Lower leg skin (tissue), 3 donors: Measurements from ENCODE around the gene CELF3.

Experiments used
- CTCF ChIP-seq, 3 donors: fragments of 450-650 bp; IDR thresholded peaks; one replicate each; pipeline ENCODE4 v1.5.1; 2016; ENCODE audit warnings: antibody characterized with exemption in 3 of 3, mild to moderate bottlenecking in 3 of 3, moderate library complexity in 2 of 3
- POLR2A ChIP-seq, 2 donors: fragments of 450-650 bp; IDR thresholded peaks; one replicate each; pipeline ENCODE4 v1.6.1; 2016 to 2017; ENCODE audit warnings: antibody characterized with exemption in 2 of 2, mild to moderate bottlenecking in 1 of 2, moderate library complexity in 1 of 2

DNA sequence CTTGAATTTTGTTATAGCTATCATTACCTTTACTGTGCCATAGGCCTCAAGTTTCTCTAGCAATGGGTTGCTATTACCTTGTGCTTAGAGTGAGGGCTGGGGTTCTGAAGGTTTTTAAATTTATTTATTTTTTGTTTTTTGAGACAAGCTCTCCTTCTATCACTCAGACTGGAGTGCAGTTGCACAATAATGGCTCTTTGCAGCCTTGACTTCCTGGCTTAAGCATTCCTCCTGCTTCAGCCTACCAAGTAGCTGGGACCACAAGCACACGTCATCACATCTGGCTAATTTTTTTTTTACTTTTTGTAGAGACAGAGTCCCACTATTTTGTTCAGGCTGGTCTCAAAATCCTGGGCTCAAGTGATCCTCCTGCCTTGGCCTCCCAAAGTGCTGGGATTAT is 63.2 kb downstream of the CELF3 start:
- TF ChIP-seq POLR2A (IDR thresholded peaks at IDR 0.05) = no peak
- no peak for TF ChIP-seq CTCF (IDR thresholded peaks at IDR 0.05)
